ENCODE data around the gene NDC80. TPM values are rescaled to one million over a fixed set of nuclear protein-coding genes. Genes with fewer than 3 reads are reported as not detected.
A peak's percentile ranks its signal among the peaks of the same experiment; 100 is the strongest.
"Not testable (repeated sequence)": the region's sequence is repeated elsewhere in the genome, so short reads cannot be mapped to it uniquely, and the experiment has no call there.

Gene NDC80
- total RNA-seq, result 1 to 10 TPM; 3.4 to 6.5 (median 5.5) TPM
- total RNA-seq (2013), result 4.9 TPM

DNA sequence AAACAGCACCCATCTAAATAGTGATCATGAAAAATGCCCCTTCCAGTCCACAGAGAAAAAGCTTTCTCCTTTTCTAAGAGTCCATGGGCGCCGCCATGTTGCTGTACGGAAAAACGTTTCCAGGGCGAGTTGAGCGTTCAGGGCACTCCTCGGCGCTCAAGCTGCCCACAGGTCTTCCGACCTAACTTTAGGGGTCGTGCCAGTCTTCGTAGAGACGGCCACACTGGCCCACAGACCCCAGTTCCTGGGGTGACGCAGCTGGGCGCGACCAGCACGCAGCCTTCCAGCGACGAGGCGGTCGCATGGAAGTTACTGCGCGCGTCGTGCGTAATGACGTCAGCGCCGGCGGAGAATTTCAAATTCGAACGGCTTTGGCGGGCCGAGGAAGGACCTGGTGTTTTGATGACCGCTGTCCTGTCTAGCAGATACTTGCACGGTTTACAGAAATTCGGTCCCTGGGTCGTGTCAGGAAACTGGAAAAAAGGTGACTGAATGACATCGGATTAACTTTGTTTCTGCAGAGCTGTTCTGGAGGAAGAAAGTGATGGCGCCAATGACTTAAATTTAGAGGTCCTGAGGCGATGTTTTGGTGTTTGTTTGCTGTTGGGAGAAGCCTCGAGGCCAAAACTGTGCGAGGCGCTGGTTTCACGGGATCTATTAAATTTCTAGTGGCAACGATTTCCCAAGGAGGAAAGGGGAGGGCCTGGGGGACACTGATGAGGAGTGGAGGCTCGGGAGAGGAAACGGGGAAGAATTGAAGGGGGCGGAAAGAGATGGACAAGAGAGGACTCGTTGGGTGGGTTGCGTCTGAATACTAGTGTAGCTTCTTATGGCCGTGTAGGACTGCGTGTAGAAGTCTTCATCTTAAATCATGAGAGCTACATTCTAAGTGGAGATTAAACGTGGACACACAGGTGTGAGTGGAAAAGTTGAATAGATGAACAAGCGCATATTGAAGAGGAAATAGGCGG lies at the start of gene NDC80, which contains the start of gene METTL4:
TSS of gene NDC80 (plus strand) at position 358 of the 971 bp plus-strand sequence. CDS start 1,429 bp downstream, outside the sequence.
TSS of gene METTL4 (minus strand) at position 306 of the 971 bp plus-strand sequence. CDS start 4,289 bp downstream, outside the sequence.
- Mint-ChIP-seq H3K36me3 (peaks cover 7% of the 10 kb centered on the region), H3K4me1 (peaks cover 42 to 47% of the 10 kb centered on the region in 2 donors), H3K27ac (peak within 1 kb of the TSS; percentile 99 to 100), H3K9me3 (no peaks in the 10 kb centered on the region), H3K4me3 (peak within 1 kb of the TSS; percentile 98), H3K27me3 (ENCODE audit: low read depth in 2 of 2) (no peaks in the 10 kb centered on the region)
- H3K36me3 ChIP-seq (ENCODE audit: control insufficient read depth, insufficient read depth, low read length), result peaks cover 3% of the 10 kb centered on the region
- H3K9me3 ChIP-seq (ENCODE audit: control insufficient read depth, insufficient read depth, low read length), result no peaks in the 10 kb centered on the region
- intact Hi-C loops (cut with micrococcal nuclease), result loop anchor here (1.0 to 2.0 kb wide), 3 partner anchors 34 to 85 kb away; no protein-coding TSS in a partner anchor
- H3K4me1 ChIP-seq (ENCODE audit: control insufficient read depth, insufficient read depth, low read length), result peaks cover 20% of the 10 kb centered on the region
- TF ChIP-seq, protein P1, sequence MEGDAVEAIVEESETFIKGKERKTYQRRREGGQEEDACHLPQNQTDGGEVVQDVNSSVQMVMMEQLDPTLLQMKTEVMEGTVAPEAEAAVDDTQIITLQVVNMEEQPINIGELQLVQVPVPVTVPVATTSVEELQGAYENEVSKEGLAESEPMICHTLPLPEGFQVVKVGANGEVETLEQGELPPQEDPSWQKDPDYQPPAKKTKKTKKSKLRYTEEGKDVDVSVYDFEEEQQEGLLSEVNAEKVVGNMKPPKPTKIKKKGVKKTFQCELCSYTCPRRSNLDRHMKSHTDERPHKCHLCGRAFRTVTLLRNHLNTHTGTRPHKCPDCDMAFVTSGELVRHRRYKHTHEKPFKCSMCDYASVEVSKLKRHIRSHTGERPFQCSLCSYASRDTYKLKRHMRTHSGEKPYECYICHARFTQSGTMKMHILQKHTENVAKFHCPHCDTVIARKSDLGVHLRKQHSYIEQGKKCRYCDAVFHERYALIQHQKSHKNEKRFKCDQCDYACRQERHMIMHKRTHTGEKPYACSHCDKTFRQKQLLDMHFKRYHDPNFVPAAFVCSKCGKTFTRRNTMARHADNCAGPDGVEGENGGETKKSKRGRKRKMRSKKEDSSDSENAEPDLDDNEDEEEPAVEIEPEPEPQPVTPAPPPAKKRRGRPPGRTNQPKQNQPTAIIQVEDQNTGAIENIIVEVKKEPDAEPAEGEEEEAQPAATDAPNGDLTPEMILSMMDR (IDR thresholded peaks at IDR 0.05), result no peak
- peak within 1 kb of the TSS; percentile 75 for H3K4me3 ChIP-seq (ENCODE audit: low read length)
- WGBS (ENCODE audit: insufficient coverage), result under 1% methylated on average over 55 of the region's 55 CpGs
- DNase-seq (peak; percentile 87 to 94), ATAC-seq (peak; percentile 87 to 91 (median 90))
- no peaks in the 10 kb centered on the region for H3K27me3 ChIP-seq (ENCODE audit: control insufficient read depth, insufficient read depth, low read length)
- H3K27ac ChIP-seq (ENCODE audit: low read length), result peak within 1 kb of the TSS; percentile 96

DNA sequence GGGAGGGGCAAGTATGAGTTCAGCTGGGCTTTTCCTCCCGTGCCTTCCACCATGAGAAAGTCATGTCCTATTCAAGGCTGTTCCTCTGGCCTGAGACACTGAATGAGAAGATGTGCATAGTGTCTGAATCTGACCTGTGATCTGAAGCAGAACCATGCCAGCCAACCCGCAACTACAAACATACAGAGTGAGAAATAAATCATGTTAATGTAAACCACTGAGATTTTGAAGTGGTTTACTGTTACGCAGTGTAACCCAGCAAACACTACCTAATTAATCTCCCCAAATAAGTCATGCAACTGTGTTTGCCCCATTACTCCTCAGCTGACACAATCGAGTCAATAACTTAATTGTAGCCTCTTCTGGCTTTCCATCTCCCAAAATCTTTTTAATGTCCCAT lies 49.2 kb upstream of the NDC80 start:
- H3K36me3 ChIP-seq (ENCODE audit: control insufficient read depth, insufficient read depth, low read length), result no peaks in the 10 kb centered on the region
- ATAC-seq, result no peak

DNA sequence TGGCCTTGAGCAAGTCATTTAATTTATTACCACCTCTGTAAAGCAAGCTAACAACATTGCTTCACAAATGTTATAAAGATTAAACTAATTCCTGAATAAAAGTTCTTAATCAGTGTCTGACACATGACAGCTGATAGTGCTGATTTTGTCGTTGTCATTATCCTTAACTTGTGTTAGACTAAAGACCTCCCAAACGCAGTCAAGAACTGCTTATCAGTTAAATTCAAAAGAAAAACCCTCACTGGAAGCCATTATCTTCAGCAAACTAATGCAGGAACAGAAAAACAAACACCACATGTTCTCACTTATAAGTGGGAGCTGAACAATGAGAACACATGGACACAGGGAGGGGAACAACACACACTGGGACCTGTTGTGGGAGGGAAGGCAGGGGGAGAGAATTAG lies 46.6 kb upstream of the NDC80 start:
- 67% methylated on average over 2 of the region's 2 CpGs for WGBS (ENCODE audit: insufficient coverage)
- H3K27ac Mint-ChIP-seq; H3K36me3 ChIP-seq (ENCODE audit: control insufficient read depth, insufficient read depth, low read length); H3K27me3 Mint-ChIP-seq (ENCODE audit: low read depth in 2 of 2); ATAC-seq; H3K4me3 ChIP-seq (ENCODE audit: low read length); H3K27ac ChIP-seq (ENCODE audit: low read length); H3K4me1 Mint-ChIP-seq; H3K27me3 ChIP-seq (ENCODE audit: control insufficient read depth, insufficient read depth, low read length); H3K9me3 Mint-ChIP-seq; DNase-seq; H3K4me1 ChIP-seq (ENCODE audit: control insufficient read depth, insufficient read depth, low read length); H3K4me3 Mint-ChIP-seq; H3K36me3 Mint-ChIP-seq; H3K9me3 ChIP-seq (ENCODE audit: control insufficient read depth, insufficient read depth, low read length); intact Hi-C loops (cut with micrococcal nuclease): not testable (repeated sequence)

More for the DNA sequence above, 49.2 kb upstream of the NDC80 start:
- 63% methylated on average over 4 of the region's 4 CpGs for WGBS (ENCODE audit: insufficient coverage)
- no peaks in the 10 kb centered on the region for H3K36me3 Mint-ChIP-seq
- Histone ChIP-seq H3K27me3 (ENCODE audit: control insufficient read depth, insufficient read depth, low read length) (no peaks in the 10 kb centered on the region), H3K9me3 (ENCODE audit: control insufficient read depth, insufficient read depth, low read length) (no peaks in the 10 kb centered on the region), H3K27ac (ENCODE audit: low read length) (no peak overlapping the region), H3K4me3 (ENCODE audit: low read length) (no peak overlapping the region), H3K4me1 (ENCODE audit: control insufficient read depth, insufficient read depth, low read length) (no peaks in the 10 kb centered on the region)
- H3K27me3 Mint-ChIP-seq (ENCODE audit: low read depth in 2 of 2), result no peaks in the 10 kb centered on the region
- no peaks in the 10 kb centered on the region for H3K9me3 Mint-ChIP-seq
- H3K27ac Mint-ChIP-seq, result no peak overlapping the region
- H3K4me1 Mint-ChIP-seq, result no peaks in the 10 kb centered on the region
- H3K4me3 Mint-ChIP-seq, result no peak overlapping the region
- intact Hi-C loops (cut with micrococcal nuclease), result no loop called here
- no peak for DNase-seq
- TF ChIP-seq, protein P1 (IDR thresholded peaks at IDR 0.05), result no peak

DNA sequence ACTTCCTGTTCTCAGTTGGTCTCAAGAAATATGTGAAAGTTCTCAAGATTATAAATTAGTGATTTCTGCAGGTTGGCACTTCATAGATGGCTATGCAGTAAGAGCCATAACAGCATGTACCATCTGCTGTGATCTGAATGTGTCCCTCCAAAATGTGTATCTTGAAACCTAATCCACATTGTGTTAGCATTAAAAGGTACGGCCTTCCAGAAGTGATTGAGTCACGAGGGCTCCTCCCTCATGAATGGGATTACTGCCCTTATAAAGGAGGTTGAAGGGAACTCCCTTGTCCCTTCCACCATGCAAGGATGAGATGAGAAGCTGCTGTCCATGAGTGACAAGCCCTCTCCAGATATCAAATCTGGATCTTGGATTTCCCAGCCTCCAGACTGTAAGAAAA lies 45.0 kb upstream of the NDC80 start:
- WGBS (ENCODE audit: insufficient coverage), result no CpG with 5 or more reads among the region's 2 CpGs
- no peak for DNase-seq
- H3K9me3 ChIP-seq (ENCODE audit: control insufficient read depth, insufficient read depth, low read length), result no peaks in the 10 kb centered on the region
- Mint-ChIP-seq H3K4me1 (no peaks in the 10 kb centered on the region), H3K27me3 (ENCODE audit: low read depth in 2 of 2) (no peaks in the 10 kb centered on the region), H3K9me3 (no peaks in the 10 kb centered on the region), H3K27ac (no peak overlapping the region), H3K36me3 (no peaks in the 10 kb centered on the region), H3K4me3 (no peak overlapping the region)
- no peak overlapping the region for H3K27ac ChIP-seq (ENCODE audit: low read length)
- H3K4me1 ChIP-seq (ENCODE audit: control insufficient read depth, insufficient read depth, low read length), result no peaks in the 10 kb centered on the region
- TF ChIP-seq, protein P1 (IDR thresholded peaks at IDR 0.05), result no peak
- H3K4me3 ChIP-seq (ENCODE audit: low read length), result no peak overlapping the region
- H3K27me3 ChIP-seq (ENCODE audit: control insufficient read depth, insufficient read depth, low read length), result no peaks in the 10 kb centered on the region
- ATAC-seq, result no peak
- H3K36me3 ChIP-seq (ENCODE audit: control insufficient read depth, insufficient read depth, low read length), result no peaks in the 10 kb centered on the region
- intact Hi-C loops (cut with micrococcal nuclease), result no loop called here
